ENCODE data around the gene CAPN5. TPM values are rescaled to one million over a fixed set of nuclear protein-coding genes. Genes with fewer than 3 reads are reported as not detected.

The CAPN5 gene
- total RNA-seq, 2 donors from 2014 or later, result 2.6 to 4.0 TPM

DNA sequence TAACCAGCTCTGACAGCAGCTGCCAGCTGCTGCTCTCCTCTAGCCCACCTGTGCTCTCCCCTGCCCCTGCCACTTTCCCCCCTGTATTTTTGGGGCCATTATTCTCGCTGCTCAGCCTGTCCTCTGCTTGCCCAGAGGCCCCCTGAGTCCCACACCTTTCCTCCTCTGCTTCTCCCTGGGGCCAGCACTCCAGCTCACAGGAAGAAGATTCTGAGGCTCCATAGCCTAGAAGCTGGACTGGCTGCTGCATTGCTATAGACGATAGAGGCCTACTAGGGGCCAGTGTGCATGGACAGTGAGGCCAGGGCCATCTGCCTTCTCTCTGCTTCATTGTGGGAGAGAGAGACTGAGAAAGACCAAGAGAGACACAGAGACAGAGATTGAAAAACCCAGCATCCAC lies 36.5 kb downstream of the CAPN5 start:
- no peaks in the 10 kb centered on the region for H3K9me3 ChIP-seq
- H3K4me3 ChIP-seq, result no peak overlapping the region
- H3K36me3 ChIP-seq, result no peaks in the 10 kb centered on the region
- H3K27ac ChIP-seq, result no peak overlapping the region
- peaks cover 0 to 11% of the 10 kb centered on the region in 2 donors for H3K4me1 ChIP-seq
- no peaks in the 10 kb centered on the region for H3K27me3 ChIP-seq
- DNase-seq (ENCODE audit: low spot score), result no peak
- TF ChIP-seq, protein P1, sequence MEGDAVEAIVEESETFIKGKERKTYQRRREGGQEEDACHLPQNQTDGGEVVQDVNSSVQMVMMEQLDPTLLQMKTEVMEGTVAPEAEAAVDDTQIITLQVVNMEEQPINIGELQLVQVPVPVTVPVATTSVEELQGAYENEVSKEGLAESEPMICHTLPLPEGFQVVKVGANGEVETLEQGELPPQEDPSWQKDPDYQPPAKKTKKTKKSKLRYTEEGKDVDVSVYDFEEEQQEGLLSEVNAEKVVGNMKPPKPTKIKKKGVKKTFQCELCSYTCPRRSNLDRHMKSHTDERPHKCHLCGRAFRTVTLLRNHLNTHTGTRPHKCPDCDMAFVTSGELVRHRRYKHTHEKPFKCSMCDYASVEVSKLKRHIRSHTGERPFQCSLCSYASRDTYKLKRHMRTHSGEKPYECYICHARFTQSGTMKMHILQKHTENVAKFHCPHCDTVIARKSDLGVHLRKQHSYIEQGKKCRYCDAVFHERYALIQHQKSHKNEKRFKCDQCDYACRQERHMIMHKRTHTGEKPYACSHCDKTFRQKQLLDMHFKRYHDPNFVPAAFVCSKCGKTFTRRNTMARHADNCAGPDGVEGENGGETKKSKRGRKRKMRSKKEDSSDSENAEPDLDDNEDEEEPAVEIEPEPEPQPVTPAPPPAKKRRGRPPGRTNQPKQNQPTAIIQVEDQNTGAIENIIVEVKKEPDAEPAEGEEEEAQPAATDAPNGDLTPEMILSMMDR (IDR thresholded peaks at IDR 0.05), result no peak

DNA sequence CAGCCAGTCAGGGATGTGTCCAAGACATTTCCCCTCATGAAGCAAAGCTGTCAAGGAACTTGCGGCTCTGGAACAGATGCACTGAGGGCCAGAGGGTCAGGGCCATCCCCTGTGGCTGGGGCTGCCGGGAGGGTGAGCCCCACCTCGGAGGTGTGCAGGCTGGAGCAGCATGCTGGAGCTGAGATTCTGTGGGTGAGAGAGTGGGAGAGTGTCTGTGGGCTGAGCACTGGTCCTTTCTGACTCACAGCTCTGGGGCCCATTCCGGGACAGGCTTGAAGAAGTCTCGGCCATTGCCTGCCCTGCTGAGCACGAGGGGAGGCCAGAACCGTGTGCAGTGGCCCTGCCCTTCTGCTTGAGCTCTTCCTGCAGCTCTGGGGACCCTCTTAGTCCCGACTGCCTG lies 38.0 kb downstream of the CAPN5 start:
- H3K4me3 ChIP-seq, result no peak overlapping the region
- H3K4me1 ChIP-seq, result peaks cover 0 to 11% of the 10 kb centered on the region in 2 donors
- TF ChIP-seq, protein P1 (IDR thresholded peaks at IDR 0.05), result no peak
- H3K36me3 ChIP-seq, result no peaks in the 10 kb centered on the region
- no peaks in the 10 kb centered on the region for H3K27me3 ChIP-seq
- DNase-seq (ENCODE audit: low spot score), result no peak
- no peaks in the 10 kb centered on the region for H3K9me3 ChIP-seq
- H3K27ac ChIP-seq, result no peak overlapping the region

DNA sequence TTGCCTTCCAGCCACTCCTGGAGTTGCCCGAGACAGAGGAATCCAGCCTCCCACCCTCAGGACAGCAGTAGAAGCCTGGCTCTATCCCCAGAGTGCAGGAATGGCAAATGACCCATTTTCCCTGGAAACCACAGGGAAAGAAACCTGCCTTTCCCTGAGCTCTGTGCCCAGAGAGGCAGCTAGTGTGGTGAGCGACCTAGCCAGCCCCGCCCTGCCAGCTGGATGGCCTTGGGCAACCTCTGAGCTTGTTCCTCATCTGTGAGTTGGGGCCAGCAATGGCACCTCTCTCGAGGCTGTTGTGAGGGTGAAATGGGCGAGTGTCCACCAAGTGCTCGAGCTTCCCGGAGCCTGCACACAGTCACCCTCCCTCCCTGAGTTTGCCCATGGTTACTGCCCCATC lies 39.5 kb downstream of the CAPN5 start:
- TF ChIP-seq, protein P1 (IDR thresholded peaks at IDR 0.05), result no peak
- Histone ChIP-seq H3K27ac (no peak overlapping the region), H3K36me3 (no peaks in the 10 kb centered on the region), H3K4me1 (peaks cover 0 to 11% of the 10 kb centered on the region in 2 donors), H3K9me3 (no peaks in the 10 kb centered on the region), H3K4me3 (no peak overlapping the region), H3K27me3 (no peaks in the 10 kb centered on the region)
- no peak for DNase-seq (ENCODE audit: low spot score)

- Histone ChIP-seq H3K4me3 (no peak overlapping the region), H3K27me3 (no peaks in the 10 kb centered on the region), H3K9me3 (no peaks in the 10 kb centered on the region), H3K4me1 (peaks cover 0 to 11% of the 10 kb centered on the region in 2 donors), H3K27ac (no peak overlapping the region), H3K36me3 (no peaks in the 10 kb centered on the region)
- no peak for DNase-seq (ENCODE audit: low spot score)
- TF ChIP-seq, protein P1 (IDR thresholded peaks at IDR 0.05), result no peak
Measured at GRCh38 chr11:77106759-77107158, 40.0 kb downstream of the CAPN5 start.

DNA sequence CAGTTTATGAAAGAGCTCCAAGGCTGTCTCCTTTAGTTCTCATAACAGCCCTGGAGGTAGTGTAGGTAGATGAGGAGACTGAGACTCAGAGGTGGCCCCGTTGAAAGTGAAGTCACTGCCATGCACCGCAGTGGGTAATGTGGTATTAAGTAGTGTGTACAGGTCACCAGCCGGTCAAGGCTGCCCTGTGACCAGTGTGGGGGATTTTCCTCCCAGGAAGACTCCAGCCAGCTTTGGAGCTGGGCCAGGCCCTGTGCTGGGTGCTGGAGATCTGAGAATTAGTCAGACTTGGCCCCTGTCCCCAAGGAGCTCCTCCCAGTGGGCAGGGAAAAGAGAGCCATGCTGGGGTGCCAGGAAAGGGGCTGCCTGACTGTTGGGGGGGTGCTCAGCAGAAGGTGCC lies 41.2 kb downstream of the CAPN5 start:
- Histone ChIP-seq H3K27me3 (no peaks in the 10 kb centered on the region), H3K4me1 (peaks cover 0 to 11% of the 10 kb centered on the region in 2 donors), H3K36me3 (no peaks in the 10 kb centered on the region), H3K27ac (no peak overlapping the region), H3K4me3 (no peak overlapping the region), H3K9me3 (no peaks in the 10 kb centered on the region)
- TF ChIP-seq, protein P1 (IDR thresholded peaks at IDR 0.05), result no peak
- DNase-seq (ENCODE audit: low spot score), result no peak

DNA sequence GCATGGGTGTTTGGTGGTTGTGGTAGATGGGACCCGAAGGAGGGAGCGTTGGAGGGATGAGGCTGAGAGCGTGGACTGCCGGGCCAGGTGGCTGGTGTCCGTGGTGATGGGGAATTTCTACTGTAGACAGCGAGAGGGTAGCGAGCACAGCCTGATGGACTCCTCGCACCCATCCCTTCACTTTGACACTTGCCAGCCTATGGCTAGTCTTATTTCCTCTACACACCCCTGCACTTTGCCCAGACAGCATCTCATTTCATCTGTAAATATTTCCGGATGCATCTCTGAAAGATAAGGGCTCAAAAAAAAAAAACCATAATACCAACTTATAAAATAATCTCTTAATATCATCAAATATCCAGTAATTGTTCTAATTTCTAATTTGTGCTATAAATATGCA lies 41.7 kb downstream of the CAPN5 start:
- no peak for DNase-seq (ENCODE audit: low spot score)
- Histone ChIP-seq H3K27ac (no peak overlapping the region), H3K4me3 (no peak overlapping the region), H3K9me3 (no peaks in the 10 kb centered on the region), H3K4me1 (peaks cover 0 to 11% of the 10 kb centered on the region in 2 donors), H3K36me3 (no peaks in the 10 kb centered on the region), H3K27me3 (no peaks in the 10 kb centered on the region)
- TF ChIP-seq, protein P1 (IDR thresholded peaks at IDR 0.05), result no peak

Data from right atrium auricular region (tissue), 2 donors.